ENCODE data around the gene ACIN1. TPM values are rescaled to one million over a fixed set of nuclear protein-coding genes. Genes with fewer than 3 reads are reported as not detected.

Gene ACIN1
- total RNA-seq, 3 donors from 2014 or later (not counting 1 experiment from before 2014, with no cell fraction given), result 321 to 395 (median 347) TPM

DNA sequence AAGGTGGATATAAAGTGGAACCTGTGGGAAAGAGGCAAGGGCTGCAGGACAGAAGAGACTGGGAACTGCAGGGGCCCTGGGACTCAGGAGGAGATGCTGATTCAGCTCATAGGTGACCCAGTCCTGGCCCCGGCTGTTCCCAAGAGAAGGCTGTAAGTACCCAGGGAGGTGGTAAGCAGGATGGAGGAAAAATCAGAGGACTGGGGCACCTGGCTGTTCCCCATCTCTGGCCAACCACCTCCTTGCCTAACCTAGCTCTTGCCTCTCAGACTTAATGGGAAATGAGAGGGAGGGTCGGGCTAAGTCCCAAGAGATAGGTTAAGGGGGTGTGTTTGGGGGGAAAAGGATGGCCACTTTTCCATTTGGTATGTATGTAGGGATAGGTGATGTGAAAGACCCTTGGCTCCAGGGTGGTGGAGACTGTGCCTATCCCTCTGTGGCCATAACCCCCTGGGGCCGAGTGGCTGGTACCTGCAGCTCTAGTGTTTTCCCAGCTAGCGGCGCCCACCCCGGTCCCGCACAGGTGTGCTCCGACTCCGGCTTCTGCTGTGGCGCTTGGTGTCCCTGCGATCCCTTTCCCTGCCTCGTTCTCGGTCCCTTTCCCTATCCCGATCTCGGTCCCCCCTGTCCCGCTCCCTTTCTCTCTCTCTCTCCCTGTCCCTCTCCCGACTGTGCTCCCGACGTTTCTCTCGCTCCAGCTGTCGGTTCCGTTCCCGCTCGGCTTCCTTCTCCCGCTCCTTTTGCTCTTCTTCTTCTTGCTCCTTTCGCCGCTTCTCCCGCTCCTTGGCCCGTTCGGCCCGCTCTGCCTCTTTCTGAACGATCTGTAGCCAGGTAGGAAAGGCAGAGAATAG, 36.1 kb downstream of the ACIN1 start:
- H3K36me3 ChIP-seq (ENCODE audit: control insufficient read depth, insufficient read depth, low read length), result peaks cover 42% of the 10 kb centered on the region
- H3K27me3 ChIP-seq (ENCODE audit: control insufficient read depth, insufficient read depth, low read length), result no peaks in the 10 kb centered on the region
- 93% methylated on average over 32 of the region's 32 CpGs for WGBS (ENCODE audit: insufficient coverage)
- no peaks in the 10 kb centered on the region for H3K9me3 ChIP-seq (ENCODE audit: control insufficient read depth, insufficient read depth, low read length)
- Mint-ChIP-seq H3K4me3 (peak overlapping the region; percentile 67), H3K27me3 (ENCODE audit: low read depth in 2 of 2) (peaks cover 0 to 3% of the 10 kb centered on the region in 2 donors), H3K36me3 (peaks cover 16% of the 10 kb centered on the region), H3K27ac (peak overlapping the region; percentile 26 to 58), H3K9me3 (no peaks in the 10 kb centered on the region), H3K4me1 (peaks cover 17 to 27% of the 10 kb centered on the region in 2 donors)
- peaks cover 18% of the 10 kb centered on the region for H3K4me1 ChIP-seq (ENCODE audit: control insufficient read depth, insufficient read depth, low read length)
- TF ChIP-seq, protein P1, sequence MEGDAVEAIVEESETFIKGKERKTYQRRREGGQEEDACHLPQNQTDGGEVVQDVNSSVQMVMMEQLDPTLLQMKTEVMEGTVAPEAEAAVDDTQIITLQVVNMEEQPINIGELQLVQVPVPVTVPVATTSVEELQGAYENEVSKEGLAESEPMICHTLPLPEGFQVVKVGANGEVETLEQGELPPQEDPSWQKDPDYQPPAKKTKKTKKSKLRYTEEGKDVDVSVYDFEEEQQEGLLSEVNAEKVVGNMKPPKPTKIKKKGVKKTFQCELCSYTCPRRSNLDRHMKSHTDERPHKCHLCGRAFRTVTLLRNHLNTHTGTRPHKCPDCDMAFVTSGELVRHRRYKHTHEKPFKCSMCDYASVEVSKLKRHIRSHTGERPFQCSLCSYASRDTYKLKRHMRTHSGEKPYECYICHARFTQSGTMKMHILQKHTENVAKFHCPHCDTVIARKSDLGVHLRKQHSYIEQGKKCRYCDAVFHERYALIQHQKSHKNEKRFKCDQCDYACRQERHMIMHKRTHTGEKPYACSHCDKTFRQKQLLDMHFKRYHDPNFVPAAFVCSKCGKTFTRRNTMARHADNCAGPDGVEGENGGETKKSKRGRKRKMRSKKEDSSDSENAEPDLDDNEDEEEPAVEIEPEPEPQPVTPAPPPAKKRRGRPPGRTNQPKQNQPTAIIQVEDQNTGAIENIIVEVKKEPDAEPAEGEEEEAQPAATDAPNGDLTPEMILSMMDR (IDR thresholded peaks at IDR 0.05), result no peak
- intact Hi-C loops (cut with micrococcal nuclease), result loop anchor here (1.0 to 10.0 kb wide), 6 partner anchors 52 to 674 kb away; no protein-coding TSS in a partner anchor
- ATAC-seq, result no peak
- no peak overlapping the region for H3K4me3 ChIP-seq (ENCODE audit: low read length)
- no peak overlapping the region for H3K27ac ChIP-seq (ENCODE audit: low read length)
- no peak for DNase-seq

DNA sequence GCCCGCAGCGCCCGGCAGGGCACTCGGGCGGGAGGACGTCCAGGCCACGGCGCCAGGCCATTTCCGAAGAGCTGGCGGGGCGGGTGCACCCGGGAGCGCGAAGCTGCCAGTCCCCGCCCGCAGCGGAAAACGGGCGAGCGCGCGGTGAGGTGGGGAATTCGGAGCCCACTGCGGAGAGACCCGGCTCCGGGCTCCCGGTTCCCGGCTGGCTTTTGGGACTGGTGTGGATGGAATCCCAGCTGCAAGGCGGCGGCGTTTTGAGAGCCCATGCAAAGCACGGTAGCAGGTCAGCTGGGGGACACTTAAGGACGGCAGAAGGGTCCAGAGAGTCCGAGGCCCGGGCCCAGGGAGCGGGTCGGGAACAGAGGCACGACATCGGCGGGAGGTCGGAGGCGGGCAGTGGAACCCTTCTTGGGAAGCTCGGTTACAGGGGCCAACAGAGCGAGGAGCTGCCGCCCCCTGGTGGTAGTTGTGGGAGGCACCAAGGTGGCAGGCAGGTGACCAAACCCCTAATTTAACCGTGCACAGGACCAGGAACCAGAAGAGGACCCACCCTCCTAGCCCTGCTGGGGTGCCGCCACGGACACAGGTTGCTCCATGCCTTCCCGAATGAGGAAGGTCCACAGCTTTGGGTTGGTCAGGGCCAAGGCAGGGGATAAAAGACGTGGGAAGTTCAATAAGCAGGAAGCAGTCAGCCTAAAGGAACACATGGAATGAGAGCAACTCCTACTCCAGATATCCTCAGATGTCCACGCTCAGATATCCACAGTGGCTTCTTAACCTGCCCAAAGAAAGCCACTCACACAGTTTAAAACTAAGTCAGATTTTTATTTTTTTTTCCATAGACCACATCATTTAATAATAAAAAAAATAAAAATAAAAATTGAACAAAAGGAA, 36.9 kb downstream of the ACIN1 start:
- DNase-seq, result peak; percentile 86 to 94
- Mint-ChIP-seq H3K27ac (peak overlapping the region; percentile 60 to 74), H3K4me1 (peaks cover 17 to 27% of the 10 kb centered on the region in 2 donors), H3K9me3 (no peaks in the 10 kb centered on the region), H3K36me3 (peaks cover 7% of the 10 kb centered on the region), H3K27me3 (ENCODE audit: low read depth in 2 of 2) (peaks cover 0 to 3% of the 10 kb centered on the region in 2 donors), H3K4me3 (peak overlapping the region; percentile 82)
- no peak overlapping the region for H3K27ac ChIP-seq (ENCODE audit: low read length)
- H3K4me3 ChIP-seq (ENCODE audit: low read length), result peak overlapping the region; percentile 58
- no peaks in the 10 kb centered on the region for H3K27me3 ChIP-seq (ENCODE audit: control insufficient read depth, insufficient read depth, low read length)
- peak; percentile 72 to 83 (median 73) for ATAC-seq
- H3K4me1 ChIP-seq (ENCODE audit: control insufficient read depth, insufficient read depth, low read length), result peaks cover 18% of the 10 kb centered on the region
- TF ChIP-seq, protein P1 (IDR thresholded peaks at IDR 0.05), result peak; percentile 98
- H3K36me3 ChIP-seq (ENCODE audit: control insufficient read depth, insufficient read depth, low read length), result peaks cover 33% of the 10 kb centered on the region
- WGBS (ENCODE audit: insufficient coverage), result 3% methylated on average over 51 of the region's 51 CpGs
- H3K9me3 ChIP-seq (ENCODE audit: control insufficient read depth, insufficient read depth, low read length), result no peaks in the 10 kb centered on the region
- intact Hi-C loops (cut with micrococcal nuclease), result loop anchor here (1.0 to 10.0 kb wide), 7 partner anchors 51 to 673 kb away; partner anchors contain the start of gene PRMT5

DNA sequence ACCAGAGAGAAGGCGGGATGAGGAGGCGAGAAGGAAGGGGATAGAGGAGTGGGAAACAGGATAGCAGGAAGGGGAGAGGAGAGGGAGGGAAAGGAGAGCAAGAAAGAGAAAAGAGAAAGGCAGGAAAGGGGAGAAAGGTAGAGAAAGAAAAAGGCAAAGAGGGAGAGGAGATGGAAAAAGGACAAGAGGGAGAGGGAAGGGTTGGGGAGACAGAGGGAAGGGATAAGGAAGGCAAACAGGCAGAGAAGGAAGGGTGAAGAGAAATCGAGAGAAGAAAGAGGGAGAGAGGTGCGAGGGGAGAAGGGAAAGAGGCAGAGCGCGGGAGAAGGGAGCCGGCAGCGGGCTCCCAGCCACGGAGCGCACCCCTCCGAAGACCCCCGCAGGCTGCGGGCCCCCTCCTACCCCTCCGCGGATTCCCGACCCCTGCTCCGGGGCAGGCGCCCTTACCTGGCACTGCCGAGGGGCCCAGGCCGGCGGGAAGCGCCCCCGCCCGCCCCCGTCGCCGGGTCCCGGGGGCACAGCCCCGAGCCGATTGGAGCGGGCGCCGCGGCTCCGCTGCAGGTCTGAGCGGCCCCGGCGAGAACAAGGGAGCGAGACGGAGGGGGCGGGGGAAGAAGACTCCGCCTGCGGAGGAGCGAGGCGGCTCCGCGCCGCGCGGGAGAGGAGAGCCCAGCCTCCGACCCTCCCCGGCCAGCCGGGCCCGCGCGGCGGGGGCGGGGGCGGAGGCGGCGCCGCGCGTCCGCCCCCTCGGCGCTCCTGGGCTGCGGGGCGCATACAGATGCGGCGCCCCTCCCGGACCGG, 37.8 kb downstream of the ACIN1 start, which contains the start of gene CDH24:
Gene CDH24 (minus strand): TSS at position 565 of the 801 bp plus-strand sequence. CDS start 1,787 bp downstream, outside the sequence.
- Histone ChIP-seq H3K4me3 (ENCODE audit: low read length) (peak within 1 kb of the TSS; percentile 58), H3K27ac (ENCODE audit: low read length) (no peak within 1 kb of the TSS), H3K36me3 (ENCODE audit: control insufficient read depth, insufficient read depth, low read length) (peaks cover 24% of the 10 kb centered on the region), H3K9me3 (ENCODE audit: control insufficient read depth, insufficient read depth, low read length) (no peaks in the 10 kb centered on the region), H3K4me1 (ENCODE audit: control insufficient read depth, insufficient read depth, low read length) (peaks cover 18% of the 10 kb centered on the region), H3K27me3 (ENCODE audit: control insufficient read depth, insufficient read depth, low read length) (no peaks in the 10 kb centered on the region)
- no peaks in the 10 kb centered on the region for H3K9me3 Mint-ChIP-seq
- 2% methylated on average over 73 of the region's 73 CpGs for WGBS (ENCODE audit: insufficient coverage)
- peaks cover 17 to 27% of the 10 kb centered on the region in 2 donors for H3K4me1 Mint-ChIP-seq
- peaks cover 7% of the 10 kb centered on the region for H3K36me3 Mint-ChIP-seq
- TF ChIP-seq, protein P1 (IDR thresholded peaks at IDR 0.05), result no peak
- peak; percentile 63 to 82 for DNase-seq
- peak; percentile 75 to 82 (median 75) for ATAC-seq
- H3K27me3 Mint-ChIP-seq (ENCODE audit: low read depth in 2 of 2), result peaks cover 0 to 3% of the 10 kb centered on the region in 2 donors
- intact Hi-C loops (cut with micrococcal nuclease), result loop anchor here (1.0 to 10.0 kb wide), 4 partner anchors 50 to 672 kb away; partner anchors contain the start of gene PRMT5
- H3K27ac Mint-ChIP-seq, result peak within 1 kb of the TSS; percentile 61 to 91
- peak within 1 kb of the TSS; percentile 90 for H3K4me3 Mint-ChIP-seq
